HG03095 (cell line): ENCODE results near the gene SLC2A6.

ENCODE experiments used
- ATAC-seq: cut with Tn5 transposase; IDR thresholded peaks from one replicate; pipeline ENCODE4 v1.9.1; 2021; ENCODE audit warnings: moderate library complexity; ENCODE audit not compliant: unreplicated experiment

Gene SLC2A6

DNA sequence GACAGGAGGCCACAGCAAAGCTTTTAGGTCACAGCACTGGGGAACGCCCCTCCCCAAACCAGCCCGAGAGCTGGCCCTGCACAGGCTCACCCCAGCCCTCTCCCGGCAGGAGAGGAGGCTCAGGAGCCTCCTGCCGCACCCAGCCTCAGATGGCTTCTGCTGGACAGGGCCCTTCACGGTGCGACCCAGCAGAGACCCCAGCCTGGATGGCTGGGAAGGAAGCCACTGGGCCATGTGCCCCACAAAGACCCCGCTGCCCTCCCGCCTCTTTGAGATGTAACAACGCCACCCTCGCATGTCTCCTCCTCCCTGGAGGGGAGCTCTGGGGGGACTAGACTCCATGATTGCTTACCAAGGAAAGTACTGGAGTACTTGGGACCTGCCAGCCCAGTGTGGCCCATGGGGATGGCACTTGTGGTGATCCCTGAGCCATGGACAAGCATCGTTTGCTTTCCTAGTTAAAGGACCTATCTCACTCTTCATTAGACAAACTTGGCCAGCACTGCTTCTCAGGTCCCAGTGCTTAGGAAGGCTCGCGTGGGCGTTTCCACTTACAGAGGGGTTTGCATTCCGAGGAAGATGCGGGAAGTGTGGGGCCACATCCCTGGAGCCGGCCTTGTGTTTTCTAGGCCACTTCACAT is 36.8 kb upstream of the SLC2A6 start:
- no peak for ATAC-seq

DNA sequence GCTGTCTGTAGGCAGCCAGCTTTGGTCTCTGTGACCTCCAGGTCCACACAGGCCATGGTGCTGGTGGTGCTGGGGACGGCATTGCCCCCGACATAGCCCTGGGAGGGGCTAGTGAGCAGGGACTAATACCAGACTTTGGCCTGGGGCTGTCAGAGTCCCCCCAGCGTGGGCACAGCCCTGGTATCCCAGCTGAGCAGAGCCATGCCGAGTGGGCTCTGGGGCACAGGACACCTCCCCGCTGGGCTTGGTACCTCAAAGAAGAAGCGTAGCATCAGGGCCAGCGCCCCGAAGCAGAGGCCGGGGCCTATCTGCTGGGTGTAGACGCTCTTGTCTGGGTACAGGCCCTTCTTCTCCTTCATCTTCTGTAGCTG is 36.3 kb upstream of the SLC2A6 start:
- ATAC-seq: no peak

DNA sequence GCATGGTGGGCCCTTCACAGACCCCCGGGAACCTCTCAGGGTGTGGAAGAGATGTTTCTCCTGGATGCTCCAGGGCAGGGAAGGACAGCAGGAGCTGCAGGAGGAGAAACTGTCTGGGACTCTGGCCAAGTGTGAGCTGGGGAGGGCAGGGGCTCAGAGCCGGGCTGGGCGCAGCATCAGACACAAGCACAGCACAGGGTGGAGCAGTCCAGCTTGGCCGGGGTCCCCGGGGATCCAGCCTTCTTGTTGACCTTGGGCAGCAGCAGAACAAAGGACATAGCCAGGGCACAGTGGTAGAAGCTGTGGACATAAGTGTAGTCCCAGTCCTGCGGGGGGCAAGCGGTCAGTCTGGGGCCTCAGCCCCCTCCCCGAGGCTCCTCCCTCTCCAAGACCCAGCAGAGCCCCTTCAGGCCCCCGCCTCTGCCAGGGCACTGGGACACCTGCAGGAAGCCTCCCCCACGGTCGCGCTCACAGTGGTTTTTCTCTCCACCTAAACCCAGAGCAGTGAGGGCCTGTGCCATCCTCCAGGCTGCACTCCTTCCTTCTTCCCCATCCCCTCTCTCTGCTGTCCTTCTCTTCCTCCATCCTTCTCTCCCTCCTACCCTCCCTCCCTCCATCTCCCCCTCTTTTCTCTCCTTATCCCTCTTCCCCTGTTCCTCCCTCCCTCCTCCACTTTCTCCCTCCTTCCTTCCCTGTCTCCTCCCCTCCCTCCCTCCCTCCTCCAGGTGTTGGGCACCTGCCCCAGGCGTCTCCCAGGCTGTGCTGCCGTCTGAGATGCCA is 35.8 kb upstream of the SLC2A6 start:
- no peak for ATAC-seq

DNA sequence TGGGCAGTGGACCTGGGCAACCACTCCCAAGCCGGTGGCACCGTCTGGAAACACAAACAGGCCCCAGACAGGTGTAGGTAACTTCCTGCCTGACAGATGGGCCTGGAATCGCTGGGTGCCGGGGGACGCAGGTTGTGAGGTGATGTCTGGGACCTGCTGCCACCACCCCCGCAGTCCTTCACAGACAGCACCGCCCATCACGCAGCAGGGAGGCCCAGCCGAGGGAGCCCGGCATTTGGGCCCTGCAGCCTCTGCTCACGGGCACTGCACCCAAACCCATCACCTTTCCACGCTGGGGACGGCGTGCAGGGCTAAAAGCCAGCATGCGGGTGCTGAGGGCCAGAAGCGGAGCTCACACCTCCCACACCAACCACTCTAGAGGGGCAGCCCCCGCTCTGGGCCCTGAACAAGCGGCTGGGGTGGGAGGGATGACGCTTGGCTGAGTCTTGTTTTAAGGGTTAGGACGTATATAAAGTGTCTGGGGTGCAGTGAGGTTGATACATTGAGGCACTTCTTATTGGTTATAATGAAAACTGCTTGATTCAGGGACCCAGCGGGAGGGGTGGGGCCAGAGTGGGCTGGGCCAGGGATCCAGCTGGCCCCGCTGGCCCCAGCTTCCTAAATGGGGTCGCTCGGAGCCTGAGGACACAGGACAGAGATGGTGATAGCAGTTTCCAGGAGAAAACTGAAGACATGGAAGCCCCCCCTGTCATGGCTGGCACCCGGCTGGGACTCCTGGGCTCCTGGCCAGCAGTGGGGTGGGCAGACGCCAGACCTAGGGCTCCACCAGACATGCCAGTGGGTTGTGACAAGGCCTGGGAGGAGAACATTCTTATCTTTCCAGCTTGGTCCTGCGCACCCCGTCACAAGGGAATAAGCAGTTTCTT is 34.6 kb upstream of the SLC2A6 start:
- no peak for ATAC-seq

DNA sequence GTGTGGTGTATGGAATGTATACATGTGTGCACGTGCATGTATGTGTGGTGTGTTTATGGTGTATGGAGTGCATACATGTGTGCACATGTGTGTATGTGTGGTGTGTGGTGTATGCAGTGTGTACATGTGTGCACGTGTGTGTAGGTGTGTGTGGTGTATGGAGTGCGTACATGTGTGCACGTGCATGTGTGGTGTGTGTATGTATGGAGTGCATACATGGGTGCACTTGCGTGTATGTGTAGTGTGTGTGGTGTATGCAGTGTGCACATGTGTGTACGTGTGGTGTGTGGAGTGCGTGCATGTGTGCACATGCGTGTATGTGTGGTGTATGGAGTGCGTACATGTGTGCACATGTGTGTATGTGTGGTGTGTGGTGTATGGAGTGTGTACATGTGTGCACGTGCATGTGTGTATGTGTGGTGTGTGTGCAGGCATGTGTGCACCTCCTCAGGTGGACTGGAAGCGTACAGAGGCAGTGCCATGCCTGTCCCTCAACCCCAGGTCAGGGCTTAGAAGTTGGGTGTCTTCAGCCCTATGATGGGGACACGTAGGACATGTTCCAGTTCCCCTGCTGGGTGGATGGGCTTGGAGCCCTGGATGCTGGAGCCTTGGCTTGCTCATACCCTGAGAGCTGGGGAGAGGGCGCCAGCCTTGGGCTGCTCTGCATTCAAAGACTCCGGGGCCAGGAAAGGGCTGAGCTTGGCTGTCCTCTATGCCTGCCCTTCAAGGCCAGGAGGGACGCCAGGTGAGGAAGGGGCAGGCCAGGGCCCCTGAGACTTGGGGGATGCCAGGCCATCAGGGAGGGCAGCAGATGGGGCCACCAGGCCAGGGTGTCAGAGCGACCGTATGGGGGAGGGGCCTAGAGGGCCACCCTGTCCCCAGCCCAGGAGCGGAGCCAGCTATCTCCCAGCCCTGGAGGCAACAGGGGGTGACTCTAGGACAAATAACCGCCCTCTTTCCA is 33.6 kb upstream of the SLC2A6 start:
- ATAC-seq: no peak

DNA sequence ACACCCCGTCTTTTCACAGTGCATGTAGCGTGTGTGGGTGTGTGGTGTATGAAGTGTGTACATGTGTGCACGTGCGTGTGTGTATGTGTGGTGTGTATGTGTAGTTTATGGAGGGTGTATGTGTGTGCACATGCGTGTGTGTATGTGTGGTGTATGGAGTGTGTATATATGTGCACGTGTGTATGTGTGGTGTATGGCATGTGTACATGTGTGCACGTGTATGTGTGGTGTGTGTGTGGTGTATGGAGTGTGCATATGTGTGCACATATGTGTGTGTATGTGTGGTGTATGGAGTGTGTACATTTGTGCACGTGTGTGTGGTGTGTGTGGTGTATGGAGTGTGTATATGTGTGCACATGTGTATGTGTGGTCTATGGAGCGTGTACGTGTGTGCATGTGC is 32.7 kb upstream of the SLC2A6 start:
- ATAC-seq: no peak

DNA sequence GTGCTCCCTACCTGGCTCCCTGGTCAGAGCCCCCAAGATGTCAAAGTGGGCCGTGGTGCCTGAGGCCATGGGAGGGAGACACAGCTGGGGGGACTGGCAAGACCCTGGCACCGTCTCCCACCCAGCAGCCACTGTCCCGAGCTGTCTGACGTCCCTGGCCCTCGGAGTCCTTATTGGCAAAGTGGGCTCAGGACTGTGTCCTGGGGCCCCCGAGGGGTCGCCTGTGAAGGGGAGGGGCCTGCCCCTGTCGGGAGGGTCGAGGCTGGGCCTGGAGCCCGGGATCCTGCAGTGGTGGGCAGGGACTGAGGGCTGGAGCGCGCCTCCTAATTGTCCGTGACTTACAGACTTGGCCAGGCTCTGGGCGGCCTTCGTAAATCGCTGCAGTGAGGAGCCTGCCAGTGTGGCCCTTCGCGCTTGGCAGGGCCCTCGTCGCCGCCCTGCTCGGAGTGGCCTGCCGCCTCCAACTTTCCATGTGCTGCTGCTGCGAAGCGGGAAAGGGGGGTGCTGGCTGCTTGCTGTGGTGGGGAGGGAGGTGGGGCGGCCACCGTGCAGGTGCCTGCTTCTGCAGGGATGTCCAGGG is 32.1 kb upstream of the SLC2A6 start:
- ATAC-seq: no peak

DNA sequence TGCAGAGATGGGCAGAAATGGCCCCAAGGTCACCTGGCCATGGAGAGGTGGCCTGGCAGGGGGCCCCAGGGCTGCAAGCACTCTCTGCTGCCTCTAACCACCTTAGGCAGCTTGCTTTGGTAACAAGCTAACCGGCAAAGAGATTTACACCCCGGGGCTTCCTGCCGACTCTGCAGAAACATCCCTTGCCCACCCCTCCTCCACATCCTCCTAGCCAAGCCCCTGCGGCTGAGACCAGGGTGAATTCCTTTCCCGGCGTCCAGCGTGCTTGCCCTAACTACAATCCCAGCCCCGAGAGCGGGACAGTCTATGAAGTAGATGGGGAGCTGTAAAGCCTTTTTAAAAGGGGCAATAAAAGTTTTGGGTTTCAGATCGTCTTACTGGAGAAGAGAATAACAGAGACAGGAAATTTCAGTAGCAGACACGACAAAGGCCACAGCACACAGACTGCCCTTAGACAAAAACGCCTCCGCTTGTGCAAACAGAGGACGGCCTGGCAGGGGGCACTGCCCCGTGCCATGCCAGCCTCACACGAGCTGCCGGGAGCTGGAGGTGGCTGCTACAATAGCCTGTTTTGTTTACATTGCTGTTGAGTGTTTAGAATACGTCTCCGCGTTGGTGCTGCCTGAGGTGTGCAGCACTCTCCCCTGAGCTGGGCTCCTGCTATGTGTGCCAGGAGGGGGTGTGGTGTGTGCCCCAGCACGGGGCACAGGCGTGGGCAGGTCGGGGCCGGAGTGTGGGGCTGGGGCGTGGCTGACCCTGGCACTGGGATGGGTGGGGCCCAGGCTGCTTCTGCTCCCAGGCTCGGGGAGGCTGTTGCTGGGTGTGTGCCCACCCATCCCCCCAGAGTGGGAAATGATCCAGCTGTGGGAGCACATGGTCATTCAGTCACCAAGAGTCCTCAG is 30.5 kb upstream of the SLC2A6 start:
- no peak for ATAC-seq

DNA sequence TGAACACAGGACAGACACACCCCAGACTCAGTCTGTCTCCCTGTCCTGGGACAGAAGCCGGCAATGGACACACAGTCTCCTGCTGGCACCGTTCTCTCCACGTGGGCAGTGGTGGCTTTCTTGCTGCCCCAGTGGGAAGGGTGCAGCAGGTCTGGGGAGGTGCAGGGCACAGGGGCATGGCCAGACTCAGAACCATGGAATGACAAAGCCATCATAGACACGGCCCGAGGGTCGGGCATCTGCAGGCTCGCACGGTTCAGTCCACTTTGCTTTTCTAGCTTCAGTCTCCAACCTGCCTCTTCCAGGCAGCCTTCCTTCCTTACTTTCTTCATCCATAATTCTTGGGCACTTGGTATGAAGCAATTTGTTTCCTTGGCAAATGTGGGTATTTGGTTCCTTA is 29.1 kb upstream of the SLC2A6 start:
- no peak for ATAC-seq

DNA sequence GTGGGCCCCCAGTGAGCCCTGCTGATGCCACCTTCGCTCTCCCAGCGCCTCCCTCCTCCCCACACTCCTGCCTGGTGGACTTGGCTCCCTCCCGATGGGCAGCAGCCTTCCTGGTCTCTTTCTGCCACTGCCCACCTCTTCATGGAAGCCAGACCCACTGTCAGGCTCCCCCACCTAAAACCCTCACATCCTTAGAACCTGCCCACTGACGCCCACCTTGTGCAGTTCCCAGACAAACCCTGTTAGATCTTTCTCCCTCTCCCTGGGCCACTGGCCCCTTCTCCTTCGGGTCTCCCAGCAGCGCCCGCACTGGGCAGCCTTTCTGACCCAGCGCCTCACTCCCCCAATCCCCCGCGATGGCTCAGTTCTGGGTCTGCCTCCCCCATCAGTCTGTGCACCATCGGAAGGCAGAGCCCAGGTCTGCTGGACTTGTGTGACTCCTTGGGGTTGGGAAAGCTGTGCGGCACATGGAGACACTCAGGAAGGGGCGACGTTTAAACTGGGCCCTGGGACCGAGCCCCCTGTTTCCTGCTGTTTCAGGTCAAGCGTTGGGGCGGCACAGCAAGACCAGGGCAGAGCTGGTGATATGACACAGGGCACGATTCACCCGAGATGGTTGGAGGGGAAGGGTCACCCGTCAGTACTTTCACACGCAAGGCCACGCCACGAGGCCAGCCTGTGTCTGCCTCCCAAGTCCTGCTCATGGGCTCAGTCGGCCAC is 28.5 kb upstream of the SLC2A6 start:
- no peak for ATAC-seq

DNA sequence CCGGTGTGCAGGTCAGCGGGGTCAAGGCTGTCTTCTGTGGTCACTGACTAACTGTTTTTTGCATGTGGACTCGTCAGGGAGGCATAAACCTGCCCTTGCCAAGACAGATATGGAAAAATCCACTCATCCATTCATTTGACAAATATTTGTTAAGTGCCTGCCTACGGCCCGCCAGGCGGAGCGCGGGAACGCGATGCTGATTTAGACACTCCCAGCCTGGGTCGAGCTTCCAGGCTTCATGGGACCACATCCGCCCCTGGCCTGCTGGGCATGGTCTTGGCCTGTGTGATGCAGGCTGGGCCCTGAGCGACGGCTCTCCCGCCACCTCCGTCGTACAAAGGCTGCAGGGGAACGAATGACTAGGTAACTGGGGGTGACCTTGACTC is 27.7 kb upstream of the SLC2A6 start:
- ATAC-seq: no peak

DNA sequence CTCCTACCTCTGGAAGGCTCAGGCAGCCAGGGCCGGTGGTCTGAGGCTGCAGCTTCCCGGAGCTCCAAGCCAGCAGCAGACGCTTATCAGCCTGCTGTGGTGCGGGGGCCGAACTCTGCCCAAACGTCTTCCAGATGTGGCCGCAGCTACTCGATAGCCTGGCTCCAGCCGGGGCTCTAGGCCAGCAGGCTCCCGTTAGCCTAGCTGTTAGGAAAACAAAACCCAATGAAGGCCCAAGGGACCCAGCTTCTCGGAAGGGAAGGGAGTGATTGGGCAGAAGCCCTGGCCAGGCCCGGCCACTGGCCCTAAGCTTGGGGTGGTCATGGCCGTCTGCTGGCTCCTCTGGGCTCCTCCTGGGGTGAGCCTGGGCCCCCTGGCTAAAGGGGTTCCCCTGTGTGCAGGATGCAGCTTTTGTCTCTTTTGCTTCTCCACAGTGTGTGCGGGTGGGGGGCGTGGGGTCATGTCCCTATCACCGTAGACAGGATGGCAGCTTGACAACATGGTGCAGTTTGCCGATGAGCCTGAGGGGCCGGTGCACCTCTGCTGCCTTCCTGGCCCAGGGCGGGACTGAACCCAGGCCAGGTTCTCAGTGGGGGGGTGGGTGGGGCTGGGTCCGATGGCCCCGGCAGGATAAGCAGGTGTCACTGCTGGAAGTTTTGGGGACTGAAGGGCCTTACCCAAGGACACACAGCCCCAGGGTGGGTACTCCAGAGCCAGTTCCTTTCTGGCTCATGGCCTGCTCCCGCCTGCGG is 27.2 kb upstream of the SLC2A6 start:
- ATAC-seq: no peak

DNA sequence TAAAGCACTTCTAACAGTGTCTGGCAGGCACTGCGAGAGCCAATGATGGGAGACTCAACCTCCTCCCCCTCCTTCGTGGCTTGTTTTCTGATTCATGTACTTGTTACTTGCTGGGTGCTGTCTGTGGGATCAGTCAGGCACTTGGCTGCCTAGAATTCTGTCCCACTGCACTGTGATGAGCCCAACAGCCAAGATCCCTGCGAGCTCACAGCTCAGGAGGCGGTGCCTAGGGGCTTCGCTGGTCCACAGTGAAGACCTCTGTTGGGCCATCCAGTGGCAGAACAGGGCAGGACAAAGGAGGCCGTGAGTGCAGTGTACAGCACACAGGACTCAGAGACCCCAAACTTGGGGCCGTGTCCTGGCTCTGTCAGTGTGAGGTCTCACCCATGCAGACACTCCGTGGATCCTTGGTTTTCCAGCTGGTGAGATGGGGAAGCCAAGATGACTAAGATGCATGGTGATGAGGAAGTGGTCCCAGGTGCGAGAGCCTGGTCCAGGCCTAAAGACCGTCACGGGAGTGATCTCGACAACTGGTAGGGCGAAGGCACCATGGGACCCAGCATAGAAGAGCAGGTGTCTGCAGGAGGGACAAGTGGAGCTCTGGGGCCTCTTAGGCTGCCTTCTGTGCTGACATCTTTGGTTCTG is 26.4 kb upstream of the SLC2A6 start:
- no peak for ATAC-seq

DNA sequence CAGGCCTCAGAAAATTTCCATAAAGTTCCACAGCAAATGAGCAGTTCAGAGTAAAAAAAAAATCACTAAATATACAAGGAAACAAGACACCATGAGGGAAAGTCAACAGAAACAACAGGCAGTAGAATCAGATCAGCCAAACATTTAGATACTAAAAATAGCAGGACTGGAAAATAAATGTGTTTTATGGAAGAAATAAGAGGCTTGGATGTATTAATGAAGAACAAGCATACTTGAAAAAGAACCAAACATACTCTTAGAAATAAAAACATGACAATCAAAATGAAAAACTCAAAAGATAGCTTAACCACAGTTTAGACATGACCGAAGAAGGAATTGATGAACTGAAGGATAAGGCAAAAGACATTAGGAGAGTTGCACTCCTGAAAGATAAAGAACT is 23.2 kb upstream of the SLC2A6 start:
- ATAC-seq: no peak

DNA sequence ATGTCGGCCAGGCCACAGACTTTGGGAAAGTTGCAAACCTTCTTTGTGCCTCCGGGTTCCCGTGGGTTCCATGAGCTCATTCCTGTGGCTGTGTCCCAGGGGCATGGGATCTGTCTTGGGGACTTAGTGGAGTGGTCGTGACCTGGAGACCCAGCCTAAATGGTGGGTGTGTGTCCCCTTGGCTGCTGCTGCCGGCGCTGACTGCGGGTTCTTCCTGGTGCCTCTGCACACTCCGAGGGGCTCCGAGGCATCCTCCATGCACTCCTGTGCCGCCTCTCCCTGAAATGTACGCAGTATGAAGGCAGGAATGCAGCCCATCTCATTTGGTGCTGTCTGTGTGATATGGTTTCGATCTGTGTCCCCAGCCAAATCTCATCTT is 21.0 kb upstream of the SLC2A6 start:
- ATAC-seq: no peak

DNA sequence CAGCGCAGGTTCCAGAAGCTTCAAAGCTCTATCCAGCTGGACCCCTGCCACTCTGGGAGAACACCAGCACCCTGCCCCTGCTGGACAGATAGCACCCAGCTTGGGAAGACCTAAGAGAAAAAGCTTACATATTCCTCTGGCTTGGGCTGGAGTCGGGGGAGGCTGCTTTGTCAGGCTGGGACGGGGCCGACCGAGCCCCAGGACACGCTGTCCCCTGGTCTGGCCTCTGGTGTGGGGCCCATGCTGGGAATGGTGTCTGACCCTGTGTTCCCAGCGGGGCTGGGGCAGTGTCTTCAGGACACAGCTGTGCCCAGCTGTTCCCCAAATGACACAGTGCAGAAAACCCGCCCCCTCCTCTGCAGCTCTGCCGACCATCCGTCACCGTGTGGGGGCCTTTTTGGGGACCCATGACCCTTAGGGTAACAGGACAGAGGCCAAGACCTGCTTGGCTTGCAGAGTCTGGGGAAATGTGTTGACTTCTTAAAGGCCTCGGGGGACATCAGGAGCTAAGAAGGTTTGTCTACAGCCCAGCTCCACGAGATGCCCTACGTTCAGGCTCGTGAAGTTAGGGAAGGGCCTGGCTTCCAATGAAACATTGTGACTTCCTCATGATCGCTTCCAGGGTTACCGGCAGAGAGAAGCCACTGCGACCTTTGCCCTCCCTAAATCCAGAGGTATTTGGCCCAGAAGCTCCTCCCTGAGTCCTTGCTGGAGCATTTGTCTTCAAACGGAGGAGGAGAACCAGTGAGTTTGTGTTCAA is 20.4 kb upstream of the SLC2A6 start:
- ATAC-seq: no peak
